ENCODE data around the gene ZCCHC13. TPM values are rescaled to one million over a fixed set of nuclear protein-coding genes. Genes with fewer than 3 reads are reported as not detected.

Gene ZCCHC13
- total RNA-seq, 1 experiment from 2014 or later: not detected

- ChIA-PET POLR2A (no interaction called here), CTCF (no interaction called here)
- Mint-ChIP-seq H3K9me3 (ENCODE audit: unreplicated experiment) (no peaks in the 10 kb centered on the region), H3K4me1 (ENCODE audit: insufficient read depth, unreplicated experiment) (no peaks in the 10 kb centered on the region), H3K4me3 (ENCODE audit: unreplicated experiment) (no peak overlapping the region), H3K27me3 (ENCODE audit: insufficient read depth, unreplicated experiment) (peaks cover 52% of the 10 kb centered on the region), H3K27ac (ENCODE audit: low read depth, unreplicated experiment) (no peak overlapping the region), H3K36me3 (ENCODE audit: insufficient read depth, unreplicated experiment) (peaks cover 6% of the 10 kb centered on the region)
- intact Hi-C loops (cut with micrococcal nuclease): no loop called here
- no peak for TF ChIP-seq CTCF (IDR thresholded peaks at IDR 0.05; ENCODE audit: unreplicated experiment)
- no TSS peak for BruUV-seq (replicated peaks)
- DNase-seq (ENCODE audit: unreplicated experiment): no peak
Observed at GRCh38 chrX:74321191-74321590, 17.2 kb downstream of the ZCCHC13 start.

DNA sequence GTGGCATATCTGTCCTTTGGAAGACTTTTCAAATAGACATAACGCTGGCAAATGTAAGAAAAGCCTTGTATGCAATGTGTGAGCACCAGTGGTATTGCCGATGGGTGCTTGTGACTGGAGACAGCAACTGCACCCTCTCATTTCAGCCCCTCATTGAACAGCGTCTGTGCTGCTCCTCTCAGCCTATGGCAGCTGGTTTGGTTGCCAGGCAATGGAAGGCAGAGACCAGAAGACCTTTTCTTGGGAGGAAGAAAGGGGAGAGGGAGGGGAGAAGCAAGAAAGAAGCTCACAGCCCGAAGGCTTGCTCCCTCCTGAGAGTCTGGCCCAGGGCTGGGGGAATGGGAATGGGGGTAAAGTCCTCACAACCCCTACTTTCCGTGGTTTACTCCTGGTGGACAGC lies 20.2 kb downstream of the ZCCHC13 start:
- DNase-seq (ENCODE audit: unreplicated experiment): no peak
- Mint-ChIP-seq H3K27ac (ENCODE audit: low read depth, unreplicated experiment) (no peak overlapping the region), H3K4me3 (ENCODE audit: unreplicated experiment) (no peak overlapping the region), H3K9me3 (ENCODE audit: unreplicated experiment) (no peaks in the 10 kb centered on the region), H3K4me1 (ENCODE audit: insufficient read depth, unreplicated experiment) (no peaks in the 10 kb centered on the region), H3K36me3 (ENCODE audit: insufficient read depth, unreplicated experiment) (peaks cover 6% of the 10 kb centered on the region), H3K27me3 (ENCODE audit: insufficient read depth, unreplicated experiment) (peaks cover 51% of the 10 kb centered on the region)
- intact Hi-C loops (cut with micrococcal nuclease): no loop called here
- ChIA-PET POLR2A (no interaction called here), CTCF (no interaction called here)
- no TSS peak for BruUV-seq (replicated peaks)
- TF ChIP-seq CTCF (IDR thresholded peaks at IDR 0.05; ENCODE audit: unreplicated experiment): no peak

GRCh38 chrX:74325130-74326059 lies 21.4 kb downstream of the ZCCHC13 start:
- no peaks in the 10 kb centered on the region for H3K9me3 Mint-ChIP-seq (ENCODE audit: unreplicated experiment)
- ChIA-PET POLR2A (no interaction called here), CTCF (interaction anchor here (0.6 kb wide), 1 partner anchor 698 kb away, joined by 3 read pairs; no protein-coding TSS in a partner anchor)
- no peak for TF ChIP-seq CTCF (IDR thresholded peaks at IDR 0.05; ENCODE audit: unreplicated experiment)
- no peak for DNase-seq (ENCODE audit: unreplicated experiment)
- H3K36me3 Mint-ChIP-seq (ENCODE audit: insufficient read depth, unreplicated experiment): peaks cover 6% of the 10 kb centered on the region
- H3K27ac Mint-ChIP-seq (ENCODE audit: low read depth, unreplicated experiment): no peak overlapping the region
- no peaks in the 10 kb centered on the region for H3K4me1 Mint-ChIP-seq (ENCODE audit: insufficient read depth, unreplicated experiment)
- BruUV-seq (replicated peaks): no TSS peak
- peaks cover 51% of the 10 kb centered on the region for H3K27me3 Mint-ChIP-seq (ENCODE audit: insufficient read depth, unreplicated experiment)
- no peak overlapping the region for H3K4me3 Mint-ChIP-seq (ENCODE audit: unreplicated experiment)
- intact Hi-C loops (cut with micrococcal nuclease): no loop called here

GRCh38 chrX:74338852-74339251 lies 34.9 kb downstream of the ZCCHC13 start:
- Mint-ChIP-seq H3K36me3 (ENCODE audit: insufficient read depth, unreplicated experiment) (no peaks in the 10 kb centered on the region), H3K27ac (ENCODE audit: low read depth, unreplicated experiment) (no peak overlapping the region), H3K9me3 (ENCODE audit: unreplicated experiment) (peaks cover 9% of the 10 kb centered on the region), H3K27me3 (ENCODE audit: insufficient read depth, unreplicated experiment) (peaks cover 11% of the 10 kb centered on the region), H3K4me3 (ENCODE audit: unreplicated experiment) (no peak overlapping the region), H3K4me1 (ENCODE audit: insufficient read depth, unreplicated experiment) (peaks cover 6% of the 10 kb centered on the region)
- no peak for DNase-seq (ENCODE audit: unreplicated experiment)
- no TSS peak for BruUV-seq (replicated peaks)
- CTCF ChIA-PET: no interaction called here
- no peak for TF ChIP-seq CTCF (IDR thresholded peaks at IDR 0.05; ENCODE audit: unreplicated experiment)
- intact Hi-C loops (cut with micrococcal nuclease): no loop called here
- POLR2A ChIA-PET: interaction anchor here (0.6 kb wide), 1 partner anchor 70 kb away, joined by 3 read pairs; no protein-coding TSS in a partner anchor

All from MCF 10A (cell line).